ENCODE measurements around the gene MED28. TPM values are rescaled to one million over a fixed set of nuclear protein-coding genes. Genes with fewer than 3 reads are reported as not detected.
A peak's percentile ranks its signal among the peaks of the same experiment; 100 is the strongest.

Gene MED28
- total RNA-seq, 1 experiment from 2014 or later: 106 TPM

DNA sequence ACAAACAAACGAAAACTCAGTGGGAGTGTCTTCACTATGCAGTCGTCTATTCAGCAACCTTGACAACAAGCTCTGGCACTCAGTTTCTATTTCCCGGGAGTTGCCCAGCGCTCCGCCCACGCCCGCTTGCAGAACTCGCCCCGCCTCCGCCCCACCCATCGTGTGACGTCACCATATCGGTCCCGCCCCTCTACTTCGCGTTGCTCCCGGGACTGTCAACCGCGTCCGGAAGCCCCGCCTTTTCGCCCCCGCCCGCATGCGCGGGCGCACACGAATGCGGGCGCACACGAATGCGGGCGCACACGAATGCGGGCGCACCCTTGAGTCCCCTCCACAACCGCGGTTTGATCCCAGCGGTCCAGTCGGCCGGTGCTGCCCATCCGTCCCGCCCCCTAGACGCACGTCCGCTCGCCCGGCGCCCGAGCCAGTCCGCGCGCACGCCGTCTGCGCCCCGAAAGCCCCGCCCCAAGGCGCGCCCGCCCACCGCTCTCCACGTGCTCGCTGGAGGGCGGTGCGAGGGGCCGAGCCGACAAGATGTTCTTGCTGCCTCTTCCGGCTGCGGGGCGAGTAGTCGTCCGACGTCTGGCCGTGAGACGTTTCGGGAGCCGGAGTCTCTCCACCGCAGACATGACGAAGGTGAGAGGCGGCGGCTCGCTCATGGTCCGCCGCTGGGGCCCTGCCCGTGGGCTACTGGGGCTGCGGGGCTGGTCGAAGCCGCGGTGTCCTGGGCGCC lies 37.3 kb upstream of the MED28 start, which contains the start of gene LAP3 (continued):
- TF ChIP-seq, protein P1, sequence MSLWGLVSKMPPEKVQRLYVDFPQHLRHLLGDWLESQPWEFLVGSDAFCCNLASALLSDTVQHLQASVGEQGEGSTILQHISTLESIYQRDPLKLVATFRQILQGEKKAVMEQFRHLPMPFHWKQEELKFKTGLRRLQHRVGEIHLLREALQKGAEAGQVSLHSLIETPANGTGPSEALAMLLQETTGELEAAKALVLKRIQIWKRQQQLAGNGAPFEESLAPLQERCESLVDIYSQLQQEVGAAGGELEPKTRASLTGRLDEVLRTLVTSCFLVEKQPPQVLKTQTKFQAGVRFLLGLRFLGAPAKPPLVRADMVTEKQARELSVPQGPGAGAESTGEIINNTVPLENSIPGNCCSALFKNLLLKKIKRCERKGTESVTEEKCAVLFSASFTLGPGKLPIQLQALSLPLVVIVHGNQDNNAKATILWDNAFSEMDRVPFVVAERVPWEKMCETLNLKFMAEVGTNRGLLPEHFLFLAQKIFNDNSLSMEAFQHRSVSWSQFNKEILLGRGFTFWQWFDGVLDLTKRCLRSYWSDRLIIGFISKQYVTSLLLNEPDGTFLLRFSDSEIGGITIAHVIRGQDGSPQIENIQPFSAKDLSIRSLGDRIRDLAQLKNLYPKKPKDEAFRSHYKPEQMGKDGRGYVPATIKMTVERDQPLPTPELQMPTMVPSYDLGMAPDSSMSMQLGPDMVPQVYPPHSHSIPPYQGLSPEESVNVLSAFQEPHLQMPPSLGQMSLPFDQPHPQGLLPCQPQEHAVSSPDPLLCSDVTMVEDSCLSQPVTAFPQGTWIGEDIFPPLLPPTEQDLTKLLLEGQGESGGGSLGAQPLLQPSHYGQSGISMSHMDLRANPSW (CRISPR knock-in tag; conservative IDR thresholded peaks at IDR 0.05; ENCODE audit: low read depth): peak; percentile 86; the same call in 1 of the 2 replicates
- TF ChIP-seq NR2C2 (CRISPR knock-in tag; IDR thresholded peaks at IDR 0.05) (no peak; the same call in 1 of the 2 replicates), SP1 (CRISPR knock-in tag; conservative IDR thresholded peaks at IDR 0.05) (peak; percentile 100), HMGA2 (CRISPR knock-in tag; IDR thresholded peaks at IDR 0.05) (no peak), TP53 (CRISPR knock-in tag; IDR thresholded peaks at IDR 0.05) (peak; percentile 95), MXD4 (CRISPR knock-in tag; IDR thresholded peaks at IDR 0.05; ENCODE audit: borderline replicate concordance) (no peak), NFYB (CRISPR knock-in tag; conservative IDR thresholded peaks at IDR 0.05; ENCODE audit: low read depth) (peak; percentile 40), ZNF423 (CRISPR knock-in tag; IDR thresholded peaks at IDR 0.05) (no peak), JUN (CRISPR knock-in tag; IDR thresholded peaks at IDR 0.05) (no peak), OVOL2 (CRISPR knock-in tag; IDR thresholded peaks at IDR 0.05; ENCODE audit: borderline replicate concordance) (no peak), SOX15 (CRISPR knock-in tag; IDR thresholded peaks at IDR 0.05) (no peak), ESRRA (CRISPR knock-in tag; IDR thresholded peaks at IDR 0.05; ENCODE audit: borderline replicate concordance) (peak; percentile 94), SMAD3 (CRISPR knock-in tag; IDR thresholded peaks at IDR 0.05; ENCODE audit: borderline replicate concordance) (peak; percentile 91; the same call in 1 of the 2 replicates), TEAD4 (CRISPR knock-in tag; IDR thresholded peaks at IDR 0.05) (no peak; the same call in 1 of the 2 replicates), RORB (CRISPR knock-in tag; IDR thresholded peaks at IDR 0.05) (no peak)
- TF ChIP-seq, protein P2, sequence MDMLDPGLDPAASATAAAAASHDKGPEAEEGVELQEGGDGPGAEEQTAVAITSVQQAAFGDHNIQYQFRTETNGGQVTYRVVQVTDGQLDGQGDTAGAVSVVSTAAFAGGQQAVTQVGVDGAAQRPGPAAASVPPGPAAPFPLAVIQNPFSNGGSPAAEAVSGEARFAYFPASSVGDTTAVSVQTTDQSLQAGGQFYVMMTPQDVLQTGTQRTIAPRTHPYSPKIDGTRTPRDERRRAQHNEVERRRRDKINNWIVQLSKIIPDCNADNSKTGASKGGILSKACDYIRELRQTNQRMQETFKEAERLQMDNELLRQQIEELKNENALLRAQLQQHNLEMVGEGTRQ (CRISPR knock-in tag; IDR thresholded peaks at IDR 0.05): peak; percentile 89
- TF ChIP-seq, protein P3, sequence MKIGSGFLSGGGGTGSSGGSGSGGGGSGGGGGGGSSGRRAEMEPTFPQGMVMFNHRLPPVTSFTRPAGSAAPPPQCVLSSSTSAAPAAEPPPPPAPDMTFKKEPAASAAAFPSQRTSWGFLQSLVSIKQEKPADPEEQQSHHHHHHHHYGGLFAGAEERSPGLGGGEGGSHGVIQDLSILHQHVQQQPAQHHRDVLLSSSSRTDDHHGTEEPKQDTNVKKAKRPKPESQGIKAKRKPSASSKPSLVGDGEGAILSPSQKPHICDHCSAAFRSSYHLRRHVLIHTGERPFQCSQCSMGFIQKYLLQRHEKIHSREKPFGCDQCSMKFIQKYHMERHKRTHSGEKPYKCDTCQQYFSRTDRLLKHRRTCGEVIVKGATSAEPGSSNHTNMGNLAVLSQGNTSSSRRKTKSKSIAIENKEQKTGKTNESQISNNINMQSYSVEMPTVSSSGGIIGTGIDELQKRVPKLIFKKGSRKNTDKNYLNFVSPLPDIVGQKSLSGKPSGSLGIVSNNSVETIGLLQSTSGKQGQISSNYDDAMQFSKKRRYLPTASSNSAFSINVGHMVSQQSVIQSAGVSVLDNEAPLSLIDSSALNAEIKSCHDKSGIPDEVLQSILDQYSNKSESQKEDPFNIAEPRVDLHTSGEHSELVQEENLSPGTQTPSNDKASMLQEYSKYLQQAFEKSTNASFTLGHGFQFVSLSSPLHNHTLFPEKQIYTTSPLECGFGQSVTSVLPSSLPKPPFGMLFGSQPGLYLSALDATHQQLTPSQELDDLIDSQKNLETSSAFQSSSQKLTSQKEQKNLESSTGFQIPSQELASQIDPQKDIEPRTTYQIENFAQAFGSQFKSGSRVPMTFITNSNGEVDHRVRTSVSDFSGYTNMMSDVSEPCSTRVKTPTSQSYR (CRISPR knock-in tag; IDR thresholded peaks at IDR 0.05): no peak
- TF ChIP-seq, protein P4, sequence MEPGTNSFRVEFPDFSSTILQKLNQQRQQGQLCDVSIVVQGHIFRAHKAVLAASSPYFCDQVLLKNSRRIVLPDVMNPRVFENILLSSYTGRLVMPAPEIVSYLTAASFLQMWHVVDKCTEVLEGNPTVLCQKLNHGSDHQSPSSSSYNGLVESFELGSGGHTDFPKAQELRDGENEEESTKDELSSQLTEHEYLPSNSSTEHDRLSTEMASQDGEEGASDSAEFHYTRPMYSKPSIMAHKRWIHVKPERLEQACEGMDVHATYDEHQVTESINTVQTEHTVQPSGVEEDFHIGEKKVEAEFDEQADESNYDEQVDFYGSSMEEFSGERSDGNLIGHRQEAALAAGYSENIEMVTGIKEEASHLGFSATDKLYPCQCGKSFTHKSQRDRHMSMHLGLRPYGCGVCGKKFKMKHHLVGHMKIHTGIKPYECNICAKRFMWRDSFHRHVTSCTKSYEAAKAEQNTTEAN (CRISPR knock-in tag; IDR thresholded peaks at IDR 0.05): peak; percentile 82
- TF ChIP-seq, protein P5, sequence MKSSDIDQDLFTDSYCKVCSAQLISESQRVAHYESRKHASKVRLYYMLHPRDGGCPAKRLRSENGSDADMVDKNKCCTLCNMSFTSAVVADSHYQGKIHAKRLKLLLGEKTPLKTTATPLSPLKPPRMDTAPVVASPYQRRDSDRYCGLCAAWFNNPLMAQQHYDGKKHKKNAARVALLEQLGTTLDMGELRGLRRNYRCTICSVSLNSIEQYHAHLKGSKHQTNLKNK (CRISPR knock-in tag; IDR thresholded peaks at IDR 0.05): no peak
- TF ChIP-seq, protein P6, sequence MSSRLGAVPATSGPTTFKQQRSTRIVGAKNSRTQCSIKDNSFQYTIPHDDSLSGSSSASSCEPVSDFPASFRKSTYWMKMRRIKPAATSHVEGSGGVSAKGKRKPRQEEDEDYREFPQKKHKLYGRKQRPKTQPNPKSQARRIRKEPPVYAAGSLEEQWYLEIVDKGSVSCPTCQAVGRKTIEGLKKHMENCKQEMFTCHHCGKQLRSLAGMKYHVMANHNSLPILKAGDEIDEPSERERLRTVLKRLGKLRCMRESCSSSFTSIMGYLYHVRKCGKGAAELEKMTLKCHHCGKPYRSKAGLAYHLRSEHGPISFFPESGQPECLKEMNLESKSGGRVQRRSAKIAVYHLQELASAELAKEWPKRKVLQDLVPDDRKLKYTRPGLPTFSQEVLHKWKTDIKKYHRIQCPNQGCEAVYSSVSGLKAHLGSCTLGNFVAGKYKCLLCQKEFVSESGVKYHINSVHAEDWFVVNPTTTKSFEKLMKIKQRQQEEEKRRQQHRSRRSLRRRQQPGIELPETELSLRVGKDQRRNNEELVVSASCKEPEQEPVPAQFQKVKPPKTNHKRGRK (CRISPR knock-in tag; IDR thresholded peaks at IDR 0.05; ENCODE audit: borderline replicate concordance): 0 out of 2 replicates have a peak, but pooled peaks have one; percentile 40
- TF ChIP-seq, protein P7, sequence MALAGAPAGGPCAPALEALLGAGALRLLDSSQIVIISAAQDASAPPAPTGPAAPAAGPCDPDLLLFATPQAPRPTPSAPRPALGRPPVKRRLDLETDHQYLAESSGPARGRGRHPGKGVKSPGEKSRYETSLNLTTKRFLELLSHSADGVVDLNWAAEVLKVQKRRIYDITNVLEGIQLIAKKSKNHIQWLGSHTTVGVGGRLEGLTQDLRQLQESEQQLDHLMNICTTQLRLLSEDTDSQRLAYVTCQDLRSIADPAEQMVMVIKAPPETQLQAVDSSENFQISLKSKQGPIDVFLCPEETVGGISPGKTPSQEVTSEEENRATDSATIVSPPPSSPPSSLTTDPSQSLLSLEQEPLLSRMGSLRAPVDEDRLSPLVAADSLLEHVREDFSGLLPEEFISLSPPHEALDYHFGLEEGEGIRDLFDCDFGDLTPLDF (CRISPR knock-in tag; IDR thresholded peaks at IDR 0.05): peak; percentile 89
- TF ChIP-seq, protein P8, sequence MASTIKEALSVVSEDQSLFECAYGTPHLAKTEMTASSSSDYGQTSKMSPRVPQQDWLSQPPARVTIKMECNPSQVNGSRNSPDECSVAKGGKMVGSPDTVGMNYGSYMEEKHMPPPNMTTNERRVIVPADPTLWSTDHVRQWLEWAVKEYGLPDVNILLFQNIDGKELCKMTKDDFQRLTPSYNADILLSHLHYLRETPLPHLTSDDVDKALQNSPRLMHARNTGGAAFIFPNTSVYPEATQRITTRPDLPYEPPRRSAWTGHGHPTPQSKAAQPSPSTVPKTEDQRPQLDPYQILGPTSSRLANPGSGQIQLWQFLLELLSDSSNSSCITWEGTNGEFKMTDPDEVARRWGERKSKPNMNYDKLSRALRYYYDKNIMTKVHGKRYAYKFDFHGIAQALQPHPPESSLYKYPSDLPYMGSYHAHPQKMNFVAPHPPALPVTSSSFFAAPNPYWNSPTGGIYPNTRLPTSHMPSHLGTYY (CRISPR knock-in tag; IDR thresholded peaks at IDR 0.05): no peak
- TF ChIP-seq, protein P9, sequence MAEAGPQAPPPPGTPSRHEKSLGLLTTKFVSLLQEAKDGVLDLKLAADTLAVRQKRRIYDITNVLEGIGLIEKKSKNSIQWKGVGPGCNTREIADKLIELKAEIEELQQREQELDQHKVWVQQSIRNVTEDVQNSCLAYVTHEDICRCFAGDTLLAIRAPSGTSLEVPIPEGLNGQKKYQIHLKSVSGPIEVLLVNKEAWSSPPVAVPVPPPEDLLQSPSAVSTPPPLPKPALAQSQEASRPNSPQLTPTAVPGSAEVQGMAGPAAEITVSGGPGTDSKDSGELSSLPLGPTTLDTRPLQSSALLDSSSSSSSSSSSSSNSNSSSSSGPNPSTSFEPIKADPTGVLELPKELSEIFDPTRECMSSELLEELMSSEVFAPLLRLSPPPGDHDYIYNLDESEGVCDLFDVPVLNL (CRISPR knock-in tag; IDR thresholded peaks at IDR 0.05; ENCODE audit: borderline replicate concordance, low read depth): 0 out of 2 replicates have a peak, but pooled peaks have one; percentile 47
- TF ChIP-seq, protein P10, sequence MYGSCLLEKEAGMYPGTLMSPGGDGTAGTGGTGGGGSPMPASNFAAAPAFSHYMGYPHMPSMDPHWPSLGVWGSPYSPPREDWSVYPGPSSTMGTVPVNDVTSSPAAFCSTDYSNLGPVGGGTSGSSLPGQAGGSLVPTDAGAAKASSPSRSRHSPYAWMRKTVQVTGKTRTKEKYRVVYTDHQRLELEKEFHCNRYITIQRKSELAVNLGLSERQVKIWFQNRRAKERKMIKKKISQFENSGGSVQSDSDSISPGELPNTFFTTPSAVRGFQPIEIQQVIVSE (CRISPR knock-in tag; IDR thresholded peaks at IDR 0.05; ENCODE audit: borderline replicate concordance): no peak
